ENCODE data around the gene RITA1.
A peak's percentile ranks its signal among the peaks of the same experiment; 100 is the strongest.

The RITA1 gene

GRCh38 chr12:113235976-113236375 is 50.5 kb downstream of the RITA1 start:
- H3K4me3 ChIP-seq (ENCODE audit: low read depth in 1 of 2, low read length in 2 of 2) = no peak overlapping the region
- H3K36me3 ChIP-seq (ENCODE audit: control insufficient read depth in 1 of 2, insufficient read depth in 2 of 2, low read length in 2 of 2) = peaks cover 36% of the 10 kb centered on the region in 2 donors
- no peak overlapping the region for H3K27ac ChIP-seq (ENCODE audit: low read length)

DNA sequence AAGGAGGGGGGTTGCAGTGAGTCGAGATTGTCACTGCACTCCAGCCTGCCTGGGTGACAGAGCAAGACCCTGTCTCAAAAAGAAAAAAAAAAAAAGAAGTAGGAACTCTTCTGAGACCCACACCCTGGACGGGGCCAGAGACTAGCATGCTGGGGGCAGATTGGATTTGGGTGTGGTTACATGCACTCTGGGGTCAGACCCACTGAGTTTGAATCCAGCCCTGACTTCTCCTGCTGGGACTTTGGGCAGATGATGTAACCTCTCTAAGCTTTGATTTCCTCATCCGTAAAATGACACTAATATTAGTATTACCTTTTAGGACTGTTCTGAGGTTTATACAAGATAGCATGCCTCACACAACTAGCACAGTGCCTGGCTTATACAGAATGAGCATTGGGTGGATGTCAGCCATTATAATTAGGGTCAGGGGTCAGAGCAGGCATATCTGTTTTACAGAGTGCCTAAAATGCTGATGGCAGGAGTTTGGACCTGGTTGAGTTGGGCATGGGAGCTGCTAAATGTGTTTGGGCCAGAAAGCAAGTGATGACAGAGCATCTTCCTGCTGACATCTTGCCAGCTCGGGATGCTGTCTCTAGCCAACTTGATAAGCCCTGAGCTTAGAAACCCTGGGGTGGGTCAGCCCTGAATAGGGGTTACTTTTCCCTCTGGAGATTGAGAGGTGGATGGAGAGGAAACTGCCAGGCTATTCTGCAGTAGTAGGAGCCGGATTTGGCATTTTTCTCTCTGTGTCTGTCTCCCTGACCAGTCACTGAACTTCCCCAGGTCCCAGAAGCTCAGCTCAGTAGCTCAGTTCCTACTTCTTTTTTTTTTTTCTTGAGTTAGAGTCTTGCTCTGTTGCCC is 51.2 kb downstream of the RITA1 start:
- peaks cover 23 to 43% of the 10 kb centered on the region in 2 donors for H3K4me1 ChIP-seq (ENCODE audit: control insufficient read depth in 1 of 2, insufficient read depth in 2 of 2, low read length in 2 of 2)
- peak overlapping the region; percentile 1 for H3K27ac ChIP-seq (ENCODE audit: low read length)
- no peaks in the 10 kb centered on the region for H3K9me3 ChIP-seq (ENCODE audit: control insufficient read depth in 1 of 2, low read length in 2 of 2)

More at GRCh38 chr12:113235976-113236375, 50.5 kb downstream of the RITA1 start:
- no peaks in the 10 kb centered on the region for H3K27me3 ChIP-seq (ENCODE audit: low read depth, low read length)
- no peaks in the 10 kb centered on the region for H3K9me3 ChIP-seq (ENCODE audit: control insufficient read depth in 1 of 2, low read length in 2 of 2)
- H3K4me1 ChIP-seq (ENCODE audit: control insufficient read depth in 1 of 2, insufficient read depth in 2 of 2, low read length in 2 of 2) = peaks cover 18 to 40% of the 10 kb centered on the region in 2 donors

DNA sequence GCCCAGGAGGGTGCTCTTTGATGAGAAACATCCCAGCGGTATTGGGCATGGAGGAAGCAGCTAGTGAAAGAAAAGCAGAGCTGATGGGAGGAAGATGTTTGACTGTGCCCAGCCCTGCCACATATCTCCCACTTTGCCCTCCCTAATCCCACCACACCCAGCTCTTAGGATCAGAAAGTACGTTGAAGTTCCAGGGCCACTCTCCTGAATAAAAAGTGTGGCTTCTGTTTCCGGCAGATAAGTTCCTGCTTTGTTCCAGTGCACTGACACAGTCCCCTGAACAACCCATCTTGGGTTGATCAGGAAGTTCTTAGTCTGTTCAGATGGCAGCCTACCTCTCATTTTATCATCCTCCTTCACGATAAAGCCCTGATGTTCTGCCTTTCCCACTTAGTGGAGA is 52.2 kb downstream of the RITA1 start:
- H3K36me3 ChIP-seq (ENCODE audit: control insufficient read depth in 1 of 2, insufficient read depth in 2 of 2, low read length in 2 of 2) = peaks cover 22% of the 10 kb centered on the region in 2 donors
- H3K4me1 ChIP-seq (ENCODE audit: control insufficient read depth in 1 of 2, insufficient read depth in 2 of 2, low read length in 2 of 2) = peaks cover 33 to 39% of the 10 kb centered on the region in 2 donors

More for the DNA sequence above, 51.2 kb downstream of the RITA1 start:
- Histone ChIP-seq H3K27me3 (ENCODE audit: low read depth, low read length) (no peaks in the 10 kb centered on the region), H3K36me3 (ENCODE audit: control insufficient read depth in 1 of 2, insufficient read depth in 2 of 2, low read length in 2 of 2) (peaks cover 28% of the 10 kb centered on the region in 2 donors), H3K4me3 (ENCODE audit: low read depth in 1 of 2, low read length in 2 of 2) (no peak overlapping the region)

DNA sequence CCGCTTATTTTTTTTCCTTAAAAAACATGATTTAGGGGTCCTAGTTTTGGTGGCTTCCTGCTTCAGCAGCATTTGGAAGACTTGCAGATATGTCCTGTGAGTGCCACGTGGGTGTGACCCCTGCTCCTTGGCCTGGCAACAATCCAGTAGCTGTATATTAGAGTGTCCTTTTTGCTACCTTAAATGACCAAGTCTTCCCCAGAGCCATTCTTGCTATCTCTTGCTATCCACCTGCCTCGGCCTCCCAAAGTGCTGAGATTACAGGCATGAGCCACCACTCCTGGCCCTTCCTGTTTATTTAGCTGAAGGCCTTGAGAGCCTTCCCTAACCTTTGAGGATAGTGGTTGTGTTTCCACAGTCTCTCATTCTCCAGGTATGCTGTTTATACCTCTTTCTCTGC is 52.8 kb downstream of the RITA1 start:
- no peaks in the 10 kb centered on the region for H3K27me3 ChIP-seq (ENCODE audit: low read depth, low read length)
- H3K9me3 ChIP-seq (ENCODE audit: control insufficient read depth in 1 of 2, low read length in 2 of 2) = no peaks in the 10 kb centered on the region
- H3K4me1 ChIP-seq (ENCODE audit: control insufficient read depth in 1 of 2, insufficient read depth in 2 of 2, low read length in 2 of 2) = peaks cover 33 to 35% of the 10 kb centered on the region in 2 donors
- H3K36me3 ChIP-seq (ENCODE audit: control insufficient read depth in 1 of 2, insufficient read depth in 2 of 2, low read length in 2 of 2) = peaks cover 17 to 19% of the 10 kb centered on the region in 2 donors
- H3K27ac ChIP-seq (ENCODE audit: low read length) = no peak overlapping the region
- no peak overlapping the region for H3K4me3 ChIP-seq (ENCODE audit: low read depth in 1 of 2, low read length in 2 of 2)

More for the DNA sequence above, 52.2 kb downstream of the RITA1 start:
- Histone ChIP-seq H3K27ac (ENCODE audit: low read length) (no peak overlapping the region), H3K9me3 (ENCODE audit: control insufficient read depth in 1 of 2, low read length in 2 of 2) (no peaks in the 10 kb centered on the region), H3K27me3 (ENCODE audit: low read depth, low read length) (no peaks in the 10 kb centered on the region), H3K4me3 (ENCODE audit: low read depth in 1 of 2, low read length in 2 of 2) (no peak overlapping the region)

DNA sequence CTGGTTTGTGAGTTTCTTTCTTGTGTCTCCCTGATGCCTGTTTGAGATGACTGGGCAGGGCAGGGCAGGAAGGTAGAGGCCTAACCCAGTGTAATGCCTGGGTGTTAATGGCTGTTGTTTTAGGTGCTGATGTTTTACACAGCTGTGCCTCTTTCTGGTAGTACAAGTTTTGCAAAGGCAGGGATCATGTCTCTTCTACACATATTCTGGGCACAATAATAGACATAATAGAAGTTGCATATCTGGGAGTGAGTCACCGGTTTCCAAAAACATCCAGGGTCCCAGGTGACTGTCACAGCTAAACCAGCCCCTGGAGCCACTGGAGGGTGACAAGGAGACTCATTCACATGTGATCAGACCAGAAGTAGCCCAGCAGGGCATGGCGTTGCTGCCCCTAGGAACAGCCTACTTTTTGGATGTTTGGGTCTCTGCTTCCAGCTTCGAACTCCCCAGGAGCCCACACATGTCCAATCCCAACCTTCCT is 53.8 kb downstream of the RITA1 start:
- Histone ChIP-seq H3K27ac (ENCODE audit: low read length) (peak overlapping the region; percentile 65), H3K36me3 (ENCODE audit: control insufficient read depth in 1 of 2, insufficient read depth in 2 of 2, low read length in 2 of 2) (peaks cover 7 to 11% of the 10 kb centered on the region in 2 donors), H3K27me3 (ENCODE audit: low read depth, low read length) (no peaks in the 10 kb centered on the region), H3K4me3 (ENCODE audit: low read depth in 1 of 2, low read length in 2 of 2) (no peak overlapping the region), H3K4me1 (ENCODE audit: control insufficient read depth in 1 of 2, insufficient read depth in 2 of 2, low read length in 2 of 2) (peaks cover 40% of the 10 kb centered on the region in 2 donors), H3K9me3 (ENCODE audit: control insufficient read depth in 1 of 2, low read length in 2 of 2) (no peaks in the 10 kb centered on the region)

DNA sequence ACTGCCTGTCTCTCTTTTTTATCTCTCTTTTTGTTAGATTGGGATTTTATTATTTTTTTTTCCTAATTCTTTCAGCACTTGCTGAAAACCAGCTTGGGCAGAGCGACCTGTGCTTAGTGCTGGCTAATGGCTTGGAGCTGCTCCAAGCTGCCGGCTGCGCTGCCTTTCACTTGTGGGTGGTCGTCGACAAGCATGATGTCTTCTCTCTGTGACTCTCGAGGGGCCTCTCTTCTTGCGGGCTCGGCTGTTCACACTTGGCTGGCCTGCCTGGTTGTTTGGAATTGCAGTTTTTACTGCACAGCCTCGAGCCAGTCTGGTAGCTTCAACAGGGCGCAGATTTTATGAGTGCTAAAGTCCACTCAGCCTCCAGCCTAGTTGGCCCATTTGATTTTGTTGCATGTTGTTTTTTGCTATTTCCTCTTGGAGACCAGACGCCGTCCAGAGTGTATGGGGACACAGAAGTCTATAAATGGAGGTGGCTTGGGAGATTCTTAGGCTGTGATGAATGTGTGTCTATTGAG is 54.4 kb downstream of the RITA1 start:
- H3K4me1 ChIP-seq (ENCODE audit: control insufficient read depth in 1 of 2, insufficient read depth in 2 of 2, low read length in 2 of 2) = peaks cover 44 to 46% of the 10 kb centered on the region in 2 donors
- H3K36me3 ChIP-seq (ENCODE audit: control insufficient read depth in 1 of 2, insufficient read depth in 2 of 2, low read length in 2 of 2) = peaks cover 7 to 9% of the 10 kb centered on the region in 2 donors
- H3K4me3 ChIP-seq (ENCODE audit: low read depth in 1 of 2, low read length in 2 of 2) = no peak overlapping the region
- H3K27ac ChIP-seq (ENCODE audit: low read length) = peak overlapping the region; percentile 65
- no peaks in the 10 kb centered on the region for H3K9me3 ChIP-seq (ENCODE audit: control insufficient read depth in 1 of 2, low read length in 2 of 2)
- no peaks in the 10 kb centered on the region for H3K27me3 ChIP-seq (ENCODE audit: low read depth, low read length)

- Histone ChIP-seq H3K4me1 (ENCODE audit: control insufficient read depth in 1 of 2, insufficient read depth in 2 of 2, low read length in 2 of 2) (peaks cover 44 to 50% of the 10 kb centered on the region in 2 donors), H3K27me3 (ENCODE audit: low read depth, low read length) (no peaks in the 10 kb centered on the region), H3K27ac (ENCODE audit: low read length) (peak overlapping the region; percentile 65), H3K9me3 (ENCODE audit: control insufficient read depth in 1 of 2, low read length in 2 of 2) (no peaks in the 10 kb centered on the region), H3K36me3 (ENCODE audit: control insufficient read depth in 1 of 2, insufficient read depth in 2 of 2, low read length in 2 of 2) (peaks cover 5 to 7% of the 10 kb centered on the region in 2 donors), H3K4me3 (ENCODE audit: low read depth in 1 of 2, low read length in 2 of 2) (no peak overlapping the region)
Observed at GRCh38 chr12:113240395-113240794, 54.9 kb downstream of the RITA1 start.

GRCh38 chr12:113241191-113242025 is 55.9 kb downstream of the RITA1 start:
- Histone ChIP-seq H3K9me3 (ENCODE audit: control insufficient read depth in 1 of 2, low read length in 2 of 2) (no peaks in the 10 kb centered on the region), H3K4me1 (ENCODE audit: control insufficient read depth in 1 of 2, insufficient read depth in 2 of 2, low read length in 2 of 2) (peaks cover 53 to 61% of the 10 kb centered on the region in 2 donors), H3K27me3 (ENCODE audit: low read depth, low read length) (no peaks in the 10 kb centered on the region), H3K27ac (ENCODE audit: low read length) (peak overlapping the region; percentile 62), H3K36me3 (ENCODE audit: control insufficient read depth in 1 of 2, insufficient read depth in 2 of 2, low read length in 2 of 2) (peaks cover 5 to 7% of the 10 kb centered on the region in 2 donors), H3K4me3 (ENCODE audit: low read depth in 1 of 2, low read length in 2 of 2) (no peak overlapping the region)
